BLaER1 (cell line): ENCODE measurements around the gene COX17.
A peak's percentile ranks its signal among the peaks of the same experiment; 100 is the strongest.

Source experiments
- H3K27ac ChIP-seq: shearing (Covaris generic); formaldehyde crosslinking; 2 replicates; pipeline ENCODE4 v1.8.1; 2022
- H3K27me3 ChIP-seq: shearing (Covaris generic); formaldehyde crosslinking; 2 replicates; pipeline ENCODE4 v1.8.1; 2022
- H3K36me3 ChIP-seq: shearing (Covaris generic); formaldehyde crosslinking; 2 replicates; pipeline ENCODE4 v1.8.1; 2022
- H3K4me1 ChIP-seq: shearing (Covaris generic); formaldehyde crosslinking; 2 replicates; pipeline ENCODE4 v1.8.1; 2022
- H3K4me2 ChIP-seq: shearing (Covaris generic); formaldehyde crosslinking; 2 replicates; pipeline ENCODE4 v1.8.1; 2022
- H3K4me3 ChIP-seq: shearing (Covaris generic); formaldehyde crosslinking; 2 replicates; pipeline ENCODE4 v1.8.1; 2022
- H3K9ac ChIP-seq: shearing (Covaris generic); formaldehyde crosslinking; 2 replicates; pipeline ENCODE4 v1.8.1; 2022
- H3K9me3 ChIP-seq: shearing (Covaris generic); formaldehyde crosslinking; 2 replicates; pipeline ENCODE4 v1.8.1; 2022
- H4K20me1 ChIP-seq: shearing (Covaris generic); formaldehyde crosslinking; 2 replicates; pipeline ENCODE4 v1.8.1; 2022
- Cebpa-rat ChIP-seq: shearing (Covaris generic); IDR thresholded peaks from 2 replicates; pipeline ENCODE4 v1.8.1; 2022

The COX17 gene

GRCh38 chr3:119676020-119676419, 1.2 kb downstream of the COX17 start:
- Histone ChIP-seq H3K4me3 (peak overlapping the region; percentile 80), H4K20me1 (no peaks in the 10 kb centered on the region; the same call in 1 of the 2 replicates), H3K4me1 (peaks cover 20% of the 10 kb centered on the region), H3K27ac (no peak overlapping the region), H3K4me2 (peak overlapping the region; percentile 88), H3K27me3 (no peaks in the 10 kb centered on the region), H3K36me3 (peaks cover 40% of the 10 kb centered on the region), H3K9ac (peak overlapping the region; percentile 83; the same call in 1 of the 2 replicates), H3K9me3 (no peaks in the 10 kb centered on the region)
- no peak for TF ChIP-seq Cebpa-rat

GRCh38 chr3:119675188-119675874, 1.9 kb downstream of the COX17 start:
- Histone ChIP-seq H3K4me2 (peak overlapping the region; percentile 88), H4K20me1 (no peaks in the 10 kb centered on the region; the same call in 1 of the 2 replicates), H3K4me1 (peaks cover 20% of the 10 kb centered on the region), H3K9me3 (no peaks in the 10 kb centered on the region), H3K4me3 (no peak overlapping the region), H3K36me3 (peaks cover 44% of the 10 kb centered on the region), H3K9ac (no peak overlapping the region), H3K27me3 (no peaks in the 10 kb centered on the region), H3K27ac (no peak overlapping the region)
- TF ChIP-seq Cebpa-rat, result no peak

- Histone ChIP-seq H3K27me3 (no peaks in the 10 kb centered on the region), H3K4me3 (no peak overlapping the region), H3K4me2 (no peak overlapping the region), H3K9me3 (no peaks in the 10 kb centered on the region), H3K9ac (no peak overlapping the region), H3K27ac (no peak overlapping the region), H4K20me1 (no peaks in the 10 kb centered on the region; the same call in 1 of the 2 replicates), H3K36me3 (peaks cover 55% of the 10 kb centered on the region), H3K4me1 (peaks cover 20% of the 10 kb centered on the region)
- TF ChIP-seq Cebpa-rat, result no peak
Observed at GRCh38 chr3:119673875-119674274, 3.3 kb downstream of the COX17 start.

- H3K27ac ChIP-seq, result no peak overlapping the region
- H3K4me2 ChIP-seq, result no peak overlapping the region
- no peak for TF ChIP-seq Cebpa-rat
- peaks cover 13% of the 10 kb centered on the region for H3K4me1 ChIP-seq
- H3K27me3 ChIP-seq, result no peaks in the 10 kb centered on the region
- no peaks in the 10 kb centered on the region; the same call in 1 of the 2 replicates for H4K20me1 ChIP-seq
- H3K36me3 ChIP-seq, result peaks cover 61% of the 10 kb centered on the region
- H3K9me3 ChIP-seq, result no peaks in the 10 kb centered on the region
- no peak overlapping the region for H3K4me3 ChIP-seq
- no peak overlapping the region for H3K9ac ChIP-seq
Observed at GRCh38 chr3:119672776-119673175, 4.4 kb downstream of the COX17 start.

- Histone ChIP-seq H3K27ac (no peak overlapping the region), H3K9me3 (no peaks in the 10 kb centered on the region), H3K9ac (no peak overlapping the region), H3K4me3 (no peak overlapping the region), H3K4me1 (no peaks in the 10 kb centered on the region), H3K4me2 (no peak overlapping the region), H3K36me3 (peaks cover 65% of the 10 kb centered on the region), H4K20me1 (no peaks in the 10 kb centered on the region), H3K27me3 (no peaks in the 10 kb centered on the region)
- TF ChIP-seq Cebpa-rat, result no peak
Observed at GRCh38 chr3:119669906-119670570, 7.2 kb downstream of the COX17 start.

GRCh38 chr3:119665954-119666559, 11.1 kb downstream of the COX17 start:
- Histone ChIP-seq H3K4me1 (no peaks in the 10 kb centered on the region), H3K9me3 (no peaks in the 10 kb centered on the region), H3K4me2 (no peak overlapping the region), H3K27ac (no peak overlapping the region), H3K4me3 (no peak overlapping the region), H3K27me3 (no peaks in the 10 kb centered on the region), H4K20me1 (no peaks in the 10 kb centered on the region), H3K9ac (no peak overlapping the region), H3K36me3 (peaks cover 27% of the 10 kb centered on the region)
- TF ChIP-seq Cebpa-rat, result no peak

GRCh38 chr3:119664850-119665379, 12.3 kb downstream of the COX17 start:
- H3K4me3 ChIP-seq, result no peak overlapping the region
- TF ChIP-seq Cebpa-rat, result no peak
- H3K36me3 ChIP-seq, result peaks cover 19% of the 10 kb centered on the region
- H3K4me1 ChIP-seq, result no peaks in the 10 kb centered on the region
- H3K4me2 ChIP-seq, result no peak overlapping the region
- no peak overlapping the region for H3K27ac ChIP-seq
- H4K20me1 ChIP-seq, result no peaks in the 10 kb centered on the region
- no peaks in the 10 kb centered on the region for H3K27me3 ChIP-seq
- H3K9me3 ChIP-seq, result no peaks in the 10 kb centered on the region
- no peak overlapping the region for H3K9ac ChIP-seq

GRCh38 chr3:119664370-119664769, 12.8 kb downstream of the COX17 start:
- Histone ChIP-seq H3K27ac (no peak overlapping the region), H3K4me1 (no peaks in the 10 kb centered on the region), H3K9me3 (no peaks in the 10 kb centered on the region), H3K36me3 (peaks cover 17% of the 10 kb centered on the region; the same call in 1 of the 2 replicates), H4K20me1 (no peaks in the 10 kb centered on the region), H3K9ac (no peak overlapping the region), H3K4me3 (no peak overlapping the region), H3K4me2 (no peak overlapping the region), H3K27me3 (no peaks in the 10 kb centered on the region)
- TF ChIP-seq Cebpa-rat, result no peak

GRCh38 chr3:119663885-119664284, 13.3 kb downstream of the COX17 start:
- Histone ChIP-seq H4K20me1 (no peaks in the 10 kb centered on the region), H3K4me3 (no peak overlapping the region), H3K9me3 (no peaks in the 10 kb centered on the region), H3K4me2 (no peak overlapping the region), H3K27ac (no peak overlapping the region), H3K4me1 (no peaks in the 10 kb centered on the region), H3K27me3 (no peaks in the 10 kb centered on the region), H3K9ac (no peak overlapping the region), H3K36me3 (peaks cover 12% of the 10 kb centered on the region; the same call in 1 of the 2 replicates)
- TF ChIP-seq Cebpa-rat, result no peak
